A549 (cell line): ENCODE measurements around the gene FAM47C. TPM values are rescaled to one million over a fixed set of nuclear protein-coding genes. Genes with fewer than 3 reads are reported as not detected.

ENCODE experiments used
- ATAC-seq, 2 experiments: fragments of 200-7000 bp in 1 of 2; fragments of >200 bp in 1 of 2; cut with Nextera tagmentation in 1 of 2; cut with Tn5 transposase in 1 of 2; 3 replicates each; pipeline versions ENCODE4 v1.8.0 to v1.9.1; 2018 to 2020; ENCODE audit warnings: mild to moderate bottlenecking in 1 of 2, moderate library complexity in 1 of 2
- CTCF ChIA-PET: fragments of 300-600 bp; sonication (Branson Sonifier 250); formaldehyde crosslinking; extraction: SDS; loops from one replicate; lab custom pipeline; 2021; ENCODE audit warnings: antibody characterized with exemption, inconsistent platforms; lab: Yijun Ruan, JAX
- POLR2A ChIA-PET: fragments of 350-600 bp; formaldehyde crosslinking; extraction: SDS; loops from one replicate; lab custom pipeline; 2021; ENCODE audit warnings: antibody characterized with exemption, inconsistent platforms; lab: Yijun Ruan, JAX
- DNase-seq, 2 experiments: peaks; one replicate each; pipeline versions ENCODE4 v3.0.0 to v3.0.0-alpha.2; 2011 to 2016; ENCODE audit warnings: low read depth in 1 of 2, low spot score in 1 of 2
- FAIRE-seq: peaks from 2 replicates; lab custom pipeline; 2011; peaks lifted over from hg19 to GRCh38; lab: Jason Lieb, UNC
- H3K27ac ChIP-seq, 2 experiments: fragments of >200 bp; sonication (Bioruptor Twin); formaldehyde crosslinking; 3 replicates each; pipeline ENCODE4 v1.5.1; 2016 to 2017
- H3K4me1 ChIP-seq: fragments of >200 bp; sonication (Bioruptor Twin); formaldehyde crosslinking; 3 replicates; pipeline ENCODE4 v1.6.1; 2016
- H3K4me2 ChIP-seq: fragments of >200 bp; sonication (Bioruptor Twin); formaldehyde crosslinking; 3 replicates; pipeline ENCODE4 v1.6.1; 2016
- H3K4me3 ChIP-seq: fragments of >200 bp; sonication (Bioruptor Twin); formaldehyde crosslinking; 3 replicates; pipeline ENCODE4 v1.5.1; 2016
- H3K9me3 ChIP-seq: fragments of >200 bp; sonication (Bioruptor Twin); formaldehyde crosslinking; 3 replicates; pipeline ENCODE4 v1.6.1; 2016
- BHLHE40 ChIP-seq: IDR thresholded peaks from 2 replicates; pipeline ENCODE4 v1.6.1; 2012; ENCODE audit warnings: low read depth, low read length, inconsistent platforms
- CBX2 ChIP-seq: fragments of 200-600 bp; sonication (generic); IDR thresholded peaks from 2 replicates; pipeline ENCODE4 v1.6.1; 2016; ENCODE audit warnings: low read depth, mild to moderate bottlenecking, borderline replicate concordance
- EHF ChIP-seq: fragments of 250-450 bp; sonication (Bioruptor Pico); IDR thresholded peaks from 2 replicates; pipeline ENCODE4 v1.5.0; 2020; ENCODE audit warnings: mild to moderate bottlenecking
- EP300 ChIP-seq, 2 experiments: fragments of >200 bp; sonication (Bioruptor Twin); formaldehyde crosslinking; IDR thresholded peaks; 2 replicates in 1 of 2; 3 replicates in 1 of 2; pipeline ENCODE4 v1.6.1; 2016 to 2017
- ESRRA ChIP-seq: fragments of 150-350 bp; IDR thresholded peaks from 2 replicates; pipeline ENCODE4 v1.6.1; 2014; ENCODE audit warnings: mild to moderate bottlenecking, low read length, borderline replicate concordance
- FOSB ChIP-seq: fragments of 250-450 bp; sonication (Bioruptor Pico); IDR thresholded peaks from 2 replicates; pipeline ENCODE4 v1.5.0; 2020; ENCODE audit warnings: mild to moderate bottlenecking, moderate library complexity
- HDAC2 ChIP-seq: fragments of 200-600 bp; sonication (generic); IDR thresholded peaks from 2 replicates; pipeline ENCODE4 v1.6.1; 2016
- JUNB ChIP-seq: fragments of >200 bp; sonication (Bioruptor Twin); formaldehyde crosslinking; IDR thresholded peaks from 2 replicates; pipeline ENCODE4 v1.6.1; 2016
- KDM5A ChIP-seq: fragments of 200-600 bp; sonication (generic); IDR thresholded peaks from 2 replicates; pipeline ENCODE4 v1.6.1; 2016; ENCODE audit warnings: antibody characterized with exemption, mild to moderate bottlenecking
- MAFK ChIP-seq: fragments of 450-650 bp; IDR thresholded peaks from 2 replicates; pipeline ENCODE4 v1.6.1; 2014; ENCODE audit not compliant: partially characterized antibody
- MYC ChIP-seq: IDR thresholded peaks from 2 replicates; pipeline ENCODE4 v1.6.1; 2012; ENCODE audit warnings: mild to moderate bottlenecking, inconsistent platforms, low read length, improper control_type of control experiment, borderline replicate concordance
- NPAS2 ChIP-seq: fragments of 250-450 bp; sonication (Bioruptor Pico); IDR thresholded peaks from 2 replicates; pipeline ENCODE4 v1.8.0; 2022; ENCODE audit warnings: mild to moderate bottlenecking, moderate library complexity, borderline replicate concordance
- POLR2A ChIP-seq: IDR thresholded peaks from 2 replicates; pipeline ENCODE4 v1.6.1; 2012; ENCODE audit warnings: mild to moderate bottlenecking, low read length
- RCOR1 ChIP-seq: fragments of 150-350 bp; IDR thresholded peaks from 2 replicates; pipeline ENCODE4 v1.6.1; 2014; ENCODE audit warnings: antibody characterized with exemption, low read length, low read depth
- SMC3 ChIP-seq: fragments of >200 bp; sonication (Bioruptor Twin); formaldehyde crosslinking; IDR thresholded peaks from 3 replicates; pipeline ENCODE4 v1.6.1; 2018; ENCODE audit warnings: inconsistent platforms
- ZSCAN20 ChIP-seq: fragments of 250-450 bp; sonication (Bioruptor Pico); IDR thresholded peaks from 2 replicates; pipeline ENCODE4 v1.8.0; 2022; ENCODE audit warnings: mild to moderate bottlenecking, moderate library complexity
- WGBS: methylation state at CpG from one replicate; pipeline ENCODE4 v1.1.6; 2017; ENCODE audit errors: missing lambda C conversion rate; 5-methylcytosine and 5-hydroxymethylcytosine counted together
- polyA plus RNA-seq, 4 experiments: library from polyadenylated mRNA; depleted of rRNA in 3 of 4; stranded (reverse); fragments of >200 nt; fragmentation: RNase III in 1 of 4; extraction: RNeasy Plus Mini Kit Qiagen cat#74134 plus additional on column Dnase treatment in 1 of 4; gene quantifications; 2 replicates in 3 of 4; 3 replicates in 1 of 4; pipeline ENCODE4 v1.2.3, GENCODE V29; 2011 to 2017
- TF ChIP-seq, protein P1 (sequence below): fragments of 150-350 bp; IDR thresholded peaks from 2 replicates; pipeline ENCODE4 v1.6.1; 2014; ENCODE audit warnings: low read depth, mild to moderate bottlenecking, low read length
- TF ChIP-seq, protein P2 (sequence below): fragments of 250-450 bp; sonication (Bioruptor Pico); IDR thresholded peaks from 2 replicates; pipeline ENCODE4 v1.5.0; 2021; ENCODE audit warnings: mild to moderate bottlenecking, moderate library complexity, borderline replicate concordance
- TF ChIP-seq, protein P3 (sequence below): IDR thresholded peaks from 2 replicates; pipeline ENCODE4 v1.6.1; 2012

The FAM47C gene
- polyA plus RNA-seq, 2 of the 4 experiments (the other 2 are of a cell fraction), result not detected

DNA sequence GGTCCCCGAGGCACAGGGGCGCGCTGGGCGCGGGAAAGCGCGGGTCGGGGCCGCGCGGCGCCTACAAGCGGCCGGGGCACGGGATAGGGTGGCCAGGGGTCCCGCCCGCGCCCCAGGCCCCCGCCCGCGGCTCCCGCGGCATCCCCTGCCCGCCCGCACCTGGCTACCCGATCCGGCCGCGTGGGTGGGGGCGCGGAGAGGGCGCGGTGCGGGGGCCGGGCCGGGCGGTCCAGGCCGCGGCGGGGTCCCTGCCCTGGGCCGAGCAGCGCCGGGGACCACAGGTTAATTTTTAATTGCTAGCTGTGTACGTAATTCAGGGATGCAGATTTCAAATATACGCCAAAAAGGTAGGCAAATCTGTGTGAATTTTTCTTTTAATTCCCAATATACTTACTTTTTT, 44.3 kb upstream of the FAM47C start:
- ChIA-PET CTCF (no interaction called here), POLR2A (no interaction called here)
- Histone ChIP-seq H3K9me3 (no peaks in the 10 kb centered on the region), H3K4me2 (no peak overlapping the region), H3K4me1 (no peaks in the 10 kb centered on the region), H3K4me3 (no peak overlapping the region), H3K27ac (no peak overlapping the region)
- no peak for DNase-seq
- no peak for ATAC-seq
- 1% methylated on average over 8 of the region's 45 CpGs for WGBS
- FAIRE-seq, result no peak
- TF ChIP-seq EHF (no peak), ESRRA (no peak), JUNB (no peak), HDAC2 (no peak), NPAS2 (no peak), KDM5A (no peak), MYC (no peak)
- TF ChIP-seq, protein P1, sequence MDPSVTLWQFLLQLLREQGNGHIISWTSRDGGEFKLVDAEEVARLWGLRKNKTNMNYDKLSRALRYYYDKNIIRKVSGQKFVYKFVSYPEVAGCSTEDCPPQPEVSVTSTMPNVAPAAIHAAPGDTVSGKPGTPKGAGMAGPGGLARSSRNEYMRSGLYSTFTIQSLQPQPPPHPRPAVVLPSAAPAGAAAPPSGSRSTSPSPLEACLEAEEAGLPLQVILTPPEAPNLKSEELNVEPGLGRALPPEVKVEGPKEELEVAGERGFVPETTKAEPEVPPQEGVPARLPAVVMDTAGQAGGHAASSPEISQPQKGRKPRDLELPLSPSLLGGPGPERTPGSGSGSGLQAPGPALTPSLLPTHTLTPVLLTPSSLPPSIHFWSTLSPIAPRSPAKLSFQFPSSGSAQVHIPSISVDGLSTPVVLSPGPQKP, result no peak

DNA sequence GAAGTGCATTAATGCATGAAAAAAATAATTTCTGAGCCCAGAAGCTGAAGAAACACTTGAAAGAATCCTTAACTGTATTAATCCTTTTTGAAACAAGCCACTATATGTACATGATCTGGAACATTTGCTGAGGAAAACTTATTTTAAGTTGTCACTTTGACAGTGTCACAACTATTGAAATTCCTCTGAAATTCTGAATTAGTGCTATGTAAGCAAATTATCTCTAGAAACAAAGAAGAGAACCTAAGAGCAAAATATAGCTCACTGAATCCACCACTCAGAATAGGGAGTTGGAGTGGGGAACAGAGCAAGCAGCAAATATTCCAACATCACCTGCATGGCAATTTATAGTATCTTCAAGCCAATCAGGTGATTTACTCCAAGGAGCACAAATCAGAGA, 34.6 kb upstream of the FAM47C start:
- ATAC-seq (no peak), FAIRE-seq (peak; percentile 79), DNase-seq (no peak)
- no peaks in the 10 kb centered on the region for H3K4me1 ChIP-seq
- no peak overlapping the region for H3K4me3 ChIP-seq
- H3K4me2 ChIP-seq, result no peak overlapping the region
- CTCF ChIA-PET, result no interaction called here
- no peaks in the 10 kb centered on the region for H3K9me3 ChIP-seq
- TF ChIP-seq MAFK (peak; percentile 54), FOSB (no peak)
- H3K27ac ChIP-seq, result no peak overlapping the region
- POLR2A ChIA-PET, result no interaction called here

DNA sequence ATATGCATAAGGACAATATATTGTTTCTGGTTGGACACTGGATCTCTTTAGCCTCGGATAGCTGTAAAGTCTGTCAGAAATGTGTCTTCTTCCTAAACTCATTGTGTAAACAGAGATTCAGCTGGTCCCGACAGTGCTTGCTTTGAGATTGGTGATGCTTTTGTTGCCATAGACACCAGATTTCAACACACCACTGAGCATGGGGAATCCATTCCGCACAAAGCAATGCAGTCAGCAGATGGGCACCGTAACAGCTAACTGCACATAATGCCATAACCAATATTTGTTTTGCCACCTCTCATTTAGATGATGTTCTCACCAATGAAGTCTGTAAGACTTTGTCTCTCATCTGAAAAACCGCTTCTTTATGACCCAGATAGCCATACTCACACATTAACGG, 33.3 kb upstream of the FAM47C start:
- Histone ChIP-seq H3K4me2 (no peak overlapping the region), H3K4me3 (no peak overlapping the region), H3K27ac (no peak overlapping the region), H3K9me3 (no peaks in the 10 kb centered on the region)
- WGBS, result 20% methylated on average over 6 of the region's 6 CpGs
- ATAC-seq (no peak), DNase-seq (no peak)
- TF ChIP-seq, protein P2, sequence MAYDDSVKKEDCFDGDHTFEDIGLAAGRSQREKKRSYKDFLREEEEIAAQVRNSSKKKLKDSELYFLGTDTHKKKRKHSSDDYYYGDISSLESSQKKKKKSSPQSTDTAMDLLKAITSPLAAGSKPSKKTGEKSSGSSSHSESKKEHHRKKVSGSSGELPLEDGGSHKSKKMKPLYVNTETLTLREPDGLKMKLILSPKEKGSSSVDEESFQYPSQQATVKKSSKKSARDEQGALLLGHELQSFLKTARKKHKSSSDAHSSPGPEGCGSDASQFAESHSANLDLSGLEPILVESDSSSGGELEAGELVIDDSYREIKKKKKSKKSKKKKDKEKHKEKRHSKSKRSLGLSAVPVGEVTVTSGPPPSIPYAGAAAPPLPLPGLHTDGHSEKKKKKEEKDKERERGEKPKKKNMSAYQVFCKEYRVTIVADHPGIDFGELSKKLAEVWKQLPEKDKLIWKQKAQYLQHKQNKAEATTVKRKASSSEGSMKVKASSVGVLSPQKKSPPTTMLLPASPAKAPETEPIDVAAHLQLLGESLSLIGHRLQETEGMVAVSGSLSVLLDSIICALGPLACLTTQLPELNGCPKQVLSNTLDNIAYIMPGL (CRISPR knock-in tag), result no peak
- TF ChIP-seq, protein P3, sequence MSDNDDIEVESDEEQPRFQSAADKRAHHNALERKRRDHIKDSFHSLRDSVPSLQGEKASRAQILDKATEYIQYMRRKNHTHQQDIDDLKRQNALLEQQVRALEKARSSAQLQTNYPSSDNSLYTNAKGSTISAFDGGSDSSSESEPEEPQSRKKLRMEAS, result no peak
- TF ChIP-seq RCOR1 (no peak), POLR2A (no peak), MYC (no peak), SMC3 (no peak), MAFK (no peak), EP300 (IDR thresholded peaks at IDR 0.05) (no peak), CBX2 (no peak)
- TF ChIP-seq, all 56 proteins: peak for 0
- H3K4me1 ChIP-seq, result no peaks in the 10 kb centered on the region
- FAIRE-seq, result peak; percentile 84
- POLR2A ChIA-PET, result no interaction called here
- CTCF ChIA-PET, result no interaction called here

DNA sequence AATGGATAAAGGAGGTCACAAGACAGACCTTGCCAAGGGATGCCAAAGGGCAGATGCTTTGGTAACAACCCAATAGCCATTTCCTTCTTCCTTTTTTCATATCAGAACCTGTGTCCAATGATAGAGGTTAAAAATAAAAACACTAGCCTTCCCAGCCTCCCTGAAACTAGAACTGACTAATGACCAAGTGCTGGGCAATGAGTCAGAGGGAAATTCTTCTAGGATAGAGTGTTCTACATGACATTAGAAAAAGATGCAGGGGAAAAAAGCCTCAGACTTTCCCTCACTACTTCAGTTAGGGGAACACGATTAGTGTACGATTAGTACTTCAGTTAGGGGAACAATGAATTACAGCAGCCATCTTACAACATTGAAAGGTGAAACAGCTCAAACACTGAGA, 29.3 kb upstream of the FAM47C start:
- Histone ChIP-seq H3K4me2 (no peak overlapping the region), H3K9me3 (no peaks in the 10 kb centered on the region), H3K4me1 (no peaks in the 10 kb centered on the region), H3K4me3 (no peak overlapping the region), H3K27ac (no peak overlapping the region)
- ATAC-seq (no peak), DNase-seq (no peak), FAIRE-seq (peak; percentile 88)
- 7% methylated on average over 2 of the region's 2 CpGs for WGBS
- TF ChIP-seq NPAS2, result no peak
- TF ChIP-seq RCOR1, result no peak
- no peak for TF ChIP-seq MAFK
- no peak for TF ChIP-seq BHLHE40
- no peak for TF ChIP-seq ZSCAN20
- CTCF ChIA-PET, result no interaction called here
- POLR2A ChIA-PET, result no interaction called here
